GM23338 (cell line): Measurements from ENCODE around the gene REEP6. TPM values are rescaled to one million over a fixed set of nuclear protein-coding genes. Genes with fewer than 3 reads are reported as not detected.
A peak's percentile ranks its signal among the peaks of the same experiment; 100 is the strongest.

Experiments used
- ATAC-seq: fragments of 200-7000 bp; cut with Tn5 transposase; 3 replicates; pipeline ENCODE4 v1.9.1; 2020
- DNase-seq: peaks from one replicate; pipeline ENCODE4 v3.0.0-alpha.2; 2015; ENCODE audit warnings: low spot score
- H2AFZ ChIP-seq: fragments of 200-600 bp; sonication (generic); 2 replicates; pipeline ENCODE4 v1.8.0; 2016; ENCODE audit warnings: antibody characterized with exemption, mild to moderate bottlenecking, moderate library complexity
- H3F3A ChIP-seq: fragments of 200-600 bp; sonication (generic); replicated peaks from 2 replicates; pipeline ENCODE4 v1.8.0; 2017; ENCODE audit warnings: antibody characterized with exemption, mixed run types, low read depth
- H3K27ac ChIP-seq: fragments of 200-600 bp; sonication (generic); 2 replicates; pipeline ENCODE4 v1.6.1; 2016; ENCODE audit warnings: low read depth
- H3K27me3 ChIP-seq: fragments of 200-600 bp; sonication (generic); 2 replicates; pipeline ENCODE4 v1.8.0; 2016; ENCODE audit warnings: mild to moderate bottlenecking, mixed run types, moderate library complexity; ENCODE audit not compliant: insufficient read depth
- H3K36me3 ChIP-seq: fragments of 200-600 bp; sonication (generic); 2 replicates; pipeline ENCODE4 v1.8.0; 2016; ENCODE audit warnings: mild to moderate bottlenecking; ENCODE audit not compliant: insufficient read depth
- H3K4me1 ChIP-seq: fragments of 200-600 bp; sonication (generic); 2 replicates; pipeline ENCODE4 v1.8.0; 2016; ENCODE audit warnings: mild to moderate bottlenecking, moderate library complexity; ENCODE audit not compliant: insufficient read depth
- H3K4me2 ChIP-seq: fragments of 200-600 bp; sonication (generic); 2 replicates; pipeline ENCODE4 v1.7.1; 2017; ENCODE audit warnings: mixed run types
- H3K4me3 ChIP-seq: fragments of 200-600 bp; sonication (generic); 2 replicates; pipeline ENCODE4 v1.6.1; 2016; ENCODE audit warnings: mixed run types
- H3K79me2 ChIP-seq: fragments of 200-600 bp; sonication (generic); replicated peaks from 2 replicates; pipeline ENCODE4 v1.8.0; 2017; ENCODE audit warnings: mild to moderate bottlenecking; ENCODE audit not compliant: insufficient read depth
- H3K9me2 ChIP-seq: fragments of 200-600 bp; sonication (generic); 2 replicates; pipeline ENCODE4 v1.8.0; 2017; ENCODE audit not compliant: insufficient read depth
- H4K20me1 ChIP-seq: fragments of 200-600 bp; sonication (generic); replicated peaks from 2 replicates; pipeline ENCODE4 v1.8.0; 2017; ENCODE audit warnings: mild to moderate bottlenecking; ENCODE audit not compliant: insufficient read depth
- H3K27ac Mint-ChIP-seq: 2 replicates; pipeline ENCODE4 v1.8.0; 2020; ENCODE audit warnings: inconsistent platforms, mild to moderate bottlenecking, moderate library complexity, mixed read lengths
- H3K27me3 Mint-ChIP-seq: 3 replicates; pipeline ENCODE4 v1.8.0; 2022; ENCODE audit warnings: low read depth, mild to moderate bottlenecking, moderate library complexity, mixed read lengths, inconsistent platforms; ENCODE audit not compliant: insufficient read depth, poor library complexity
- H3K36me3 Mint-ChIP-seq: 3 replicates; pipeline ENCODE4 v1.8.0; 2021; ENCODE audit warnings: low read depth, mild to moderate bottlenecking, inconsistent platforms, moderate library complexity, mixed read lengths
- H3K4me1 Mint-ChIP-seq: 3 replicates; pipeline ENCODE4 v1.8.0; 2020; ENCODE audit warnings: mild to moderate bottlenecking, inconsistent platforms, mixed read lengths
- H3K4me3 Mint-ChIP-seq: 3 replicates; pipeline ENCODE4 v1.8.0; 2021; ENCODE audit warnings: moderate library complexity, mild to moderate bottlenecking, inconsistent platforms, mixed read lengths
- H3K9me3 Mint-ChIP-seq: 3 replicates; pipeline ENCODE4 v1.8.0; 2020; ENCODE audit warnings: moderate library complexity, mild to moderate bottlenecking, inconsistent platforms, mixed read lengths
- CREB1 ChIP-seq: fragments of 250-450 bp; sonication (Bioruptor Pico); IDR thresholded peaks from 2 replicates; pipeline ENCODE4 v1.5.0; 2020; ENCODE audit warnings: low read depth, mild to moderate bottlenecking, moderate library complexity
- CTCF ChIP-seq, 2 experiments: fragments of 200-600 bp in 1 of 2; sonication (generic) in 1 of 2; conservative IDR thresholded peaks; 2 replicates each; pipeline versions ENCODE4 v1.5.1 to v1.6.1; 2016 to 2017; ENCODE audit warnings: antibody characterized with exemption in 2 of 2, low read depth in 2 of 2, mild to moderate bottlenecking in 2 of 2, moderate library complexity in 1 of 2
- ETS1 ChIP-seq: IDR thresholded peaks from 2 replicates; pipeline ENCODE4 v1.6.1; 2016; ENCODE audit warnings: antibody characterized with exemption
- EZH2 ChIP-seq: fragments of 200-600 bp; sonication (generic); IDR thresholded peaks from one replicate; pipeline ENCODE4 v1.8.0; 2017; ENCODE audit warnings: antibody characterized with exemption, mild to moderate bottlenecking, low read depth; ENCODE audit not compliant: unreplicated experiment
- JUNB ChIP-seq: IDR thresholded peaks from one replicate; pipeline ENCODE4 v1.6.1; 2016; ENCODE audit warnings: antibody characterized with exemption; ENCODE audit not compliant: unreplicated experiment
- NANOG ChIP-seq: IDR thresholded peaks from 2 replicates; pipeline ENCODE4 v1.6.1; 2016; ENCODE audit warnings: antibody characterized with exemption, borderline replicate concordance
- POLR2AphosphoS5 ChIP-seq: IDR thresholded peaks from 2 replicates; pipeline ENCODE4 v1.6.1; 2016; ENCODE audit warnings: antibody characterized with exemption, low read depth
- REST ChIP-seq: IDR thresholded peaks from one replicate; pipeline ENCODE4 v1.6.1; 2018; ENCODE audit warnings: antibody characterized with exemption; ENCODE audit not compliant: unreplicated experiment
- STAT1 ChIP-seq: IDR thresholded peaks from one replicate; pipeline ENCODE4 v1.6.1; 2016; ENCODE audit warnings: antibody characterized with exemption; ENCODE audit not compliant: unreplicated experiment
- ZNF114 ChIP-seq: fragments of 250-450 bp; sonication (Bioruptor Pico); IDR thresholded peaks from 2 replicates; pipeline ENCODE4 v1.5.0; 2020; ENCODE audit warnings: mild to moderate bottlenecking, moderate library complexity
- ZNF331 ChIP-seq: fragments of 250-450 bp; sonication (Bioruptor Pico); IDR thresholded peaks from 2 replicates; pipeline ENCODE4 v1.5.0; 2020; ENCODE audit warnings: low read depth, mild to moderate bottlenecking, moderate library complexity
- polyA plus RNA-seq: library from polyadenylated mRNA; unstranded; fragments of >200 nt; fragmentation: Nextera tagmentation; extraction: Ambion mirVana; gene quantifications from 2 replicates; pipeline ENCODE4 v1.2.1, GENCODE V29; 2016
- total RNA-seq: library from RNA; depleted of rRNA; stranded (reverse); fragments of >200 nt; shearing (Covaris generic); gene quantifications from 2 replicates; pipeline ENCODE4 v1.2.3, GENCODE V29; 2014

Gene REEP6
- total and polyA plus RNA-seq, 2 experiments from 2014 or later, result 15.2 to 20.0 TPM

GRCh38 chr19:1451916-1452801 is 38.8 kb upstream of the REEP6 start:
- ATAC-seq (peak; percentile 3; the same call in 2 of the 3 replicates), DNase-seq (peak; percentile 79)
- no peak overlapping the region for H2AFZ ChIP-seq
- no peak overlapping the region; the same call in 1 of the 3 replicates for H3K4me3 Mint-ChIP-seq
- peaks cover 21% of the 10 kb centered on the region for H3F3A ChIP-seq
- peaks cover 37% of the 10 kb centered on the region for H3K4me1 Mint-ChIP-seq
- H3K27ac Mint-ChIP-seq, result no peak overlapping the region
- peaks cover 54% of the 10 kb centered on the region for H3K27me3 Mint-ChIP-seq
- no peak overlapping the region for H3K27ac ChIP-seq
- H3K9me2 ChIP-seq, result no peaks in the 10 kb centered on the region
- H4K20me1 ChIP-seq, result no peaks in the 10 kb centered on the region
- H3K9me3 Mint-ChIP-seq, result no peaks in the 10 kb centered on the region; the same call in 2 of the 3 replicates
- H3K36me3 Mint-ChIP-seq, result peaks cover under 1% of the 10 kb centered on the region; the same call in 1 of the 3 replicates
- no peak overlapping the region; the same call in 1 of the 2 replicates for H3K4me3 ChIP-seq
- no peaks in the 10 kb centered on the region for H3K36me3 ChIP-seq
- TF ChIP-seq CREB1 (CRISPR knock-in tag) (no peak), REST (peak; percentile 5)
- 0 out of 2 replicates have a peak, but pooled peaks cover 3% of the 10 kb centered on the region for H3K79me2 ChIP-seq
- H3K4me1 ChIP-seq, result peaks cover 23% of the 10 kb centered on the region; the same call in 1 of the 2 replicates
- no peak overlapping the region for H3K4me2 ChIP-seq
- H3K27me3 ChIP-seq, result peaks cover 34% of the 10 kb centered on the region

- Histone ChIP-seq H3K9me2 (no peaks in the 10 kb centered on the region), H3F3A (peaks cover 22% of the 10 kb centered on the region), H3K27me3 (peaks cover 26% of the 10 kb centered on the region), H3K4me2 (no peak overlapping the region), H4K20me1 (no peaks in the 10 kb centered on the region), H2AFZ (no peak overlapping the region), H3K4me1 (peaks cover 23% of the 10 kb centered on the region; the same call in 1 of the 2 replicates), H3K27ac (no peak overlapping the region), H3K79me2 (0 out of 2 replicates have a peak, but pooled peaks cover 3% of the 10 kb centered on the region), H3K4me3 (no peak overlapping the region), H3K36me3 (no peaks in the 10 kb centered on the region)
- no peak for ATAC-seq
- Mint-ChIP-seq H3K27me3 (peaks cover 48% of the 10 kb centered on the region), H3K4me3 (no peak overlapping the region), H3K27ac (no peak overlapping the region), H3K4me1 (peaks cover 36% of the 10 kb centered on the region), H3K36me3 (peaks cover 4% of the 10 kb centered on the region), H3K9me3 (no peaks in the 10 kb centered on the region; the same call in 2 of the 3 replicates)
- peak; percentile 1 for DNase-seq
- TF ChIP-seq JUNB (no peak), CTCF (conservative IDR thresholded peaks at IDR 0.05; ENCODE audit: low read depth in 2 of 2) (no peak), NANOG (no peak), ZNF114 (no peak), ETS1 (no peak), CREB1 (CRISPR knock-in tag) (no peak), REST (no peak), STAT1 (no peak), EZH2 (no peak), ZNF331 (CRISPR knock-in tag) (no peak), POLR2AphosphoS5 (no peak)
Observed at GRCh38 chr19:1452802-1453524, 38.0 kb upstream of the REEP6 start.
